Activated CD8-positive, alpha-beta memory T cell treated with anti-CD3 and anti-CD28 coated beads, Interleukin-2, amount 50 U/mL, for 4 hours (primary cell): ENCODE data around the gene CNTNAP2.

Source experiments
- DNase-seq: peaks from one replicate; pipeline ENCODE4 v3.0.0-alpha.2; 2020

Gene CNTNAP2

DNA sequence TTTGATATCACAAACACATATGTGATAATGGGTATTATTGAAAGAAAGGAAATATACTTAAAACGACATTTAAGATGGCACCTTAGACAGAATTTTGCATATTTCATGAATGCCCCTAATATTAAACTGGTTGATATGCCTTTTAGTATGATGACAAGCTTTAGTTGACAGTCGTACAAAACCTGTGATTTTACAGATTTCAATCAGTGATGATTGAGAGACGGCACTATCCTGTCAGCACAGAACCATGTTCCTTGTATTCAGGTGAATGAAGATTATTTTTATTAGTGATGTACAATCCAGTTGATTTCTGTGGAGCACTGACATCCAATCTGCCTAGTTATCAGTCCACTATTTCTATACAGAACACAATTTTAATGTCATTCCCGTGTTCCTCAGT, 333.0 kb downstream of the CNTNAP2 start:
- DNase-seq = no peak

DNA sequence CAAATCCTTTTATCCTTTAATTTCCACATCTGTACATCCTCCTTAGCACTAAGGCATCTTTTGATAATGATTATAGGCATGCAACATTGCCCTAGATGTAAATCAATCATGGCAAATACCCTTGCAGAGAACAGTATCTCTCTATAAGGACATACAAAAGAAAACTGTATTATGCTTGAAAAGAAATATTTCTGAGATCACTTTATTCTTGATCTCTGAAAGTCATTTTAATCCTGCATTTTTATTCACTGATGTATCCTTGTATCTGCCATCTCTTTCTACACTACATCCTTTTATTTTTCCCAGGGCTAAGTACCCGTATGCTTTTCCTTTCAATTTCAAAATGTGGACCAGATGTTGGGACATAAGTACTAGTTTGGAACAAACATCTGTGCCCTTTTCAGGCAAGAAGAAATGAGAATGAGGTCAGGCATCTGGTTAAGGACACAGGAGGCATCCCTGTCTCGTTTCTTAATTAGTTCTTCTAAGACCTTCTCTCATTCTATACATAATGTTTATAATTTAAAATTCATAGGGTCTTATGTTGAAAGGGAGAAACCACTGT, 338.6 kb downstream of the CNTNAP2 start:
- no peak for DNase-seq

DNA sequence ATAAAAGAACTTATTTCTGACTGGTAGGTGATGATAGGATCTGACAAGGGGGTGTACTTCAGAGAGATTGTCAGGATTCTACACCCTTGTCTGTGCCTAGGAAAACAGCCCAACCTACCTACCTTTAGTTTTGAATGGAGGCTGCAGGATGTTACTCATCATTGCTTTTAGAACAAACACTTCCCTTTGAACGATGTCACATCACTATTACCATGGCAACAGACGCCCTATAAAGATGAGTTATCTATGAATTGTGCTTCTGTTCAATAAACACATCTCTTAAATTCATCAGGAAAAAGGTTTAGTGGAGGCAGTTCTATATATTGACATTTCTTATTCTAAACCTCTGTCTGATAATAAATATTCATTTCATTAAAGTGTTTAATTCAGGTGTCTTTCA, 362.4 kb downstream of the CNTNAP2 start:
- DNase-seq = no peak

DNA sequence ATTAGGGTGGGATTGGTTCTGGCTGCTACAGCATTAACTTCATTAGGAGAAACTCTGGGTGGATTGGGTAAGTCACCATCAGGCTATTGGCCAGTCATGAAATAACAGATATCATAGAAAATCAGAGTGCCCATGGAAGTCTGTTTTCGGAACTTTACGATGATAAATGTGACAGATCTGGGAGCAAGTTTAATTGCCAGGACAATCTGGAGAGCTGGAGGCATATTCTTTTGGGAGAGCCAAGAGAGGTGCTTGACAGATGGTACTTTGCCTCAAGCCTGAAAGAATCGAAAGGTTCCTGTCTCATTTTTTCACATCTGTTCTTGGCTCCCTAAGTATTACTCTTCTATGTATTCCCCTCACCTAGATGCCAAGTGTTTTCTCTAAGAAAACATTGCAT, 369.9 kb downstream of the CNTNAP2 start:
- no peak for DNase-seq

DNA sequence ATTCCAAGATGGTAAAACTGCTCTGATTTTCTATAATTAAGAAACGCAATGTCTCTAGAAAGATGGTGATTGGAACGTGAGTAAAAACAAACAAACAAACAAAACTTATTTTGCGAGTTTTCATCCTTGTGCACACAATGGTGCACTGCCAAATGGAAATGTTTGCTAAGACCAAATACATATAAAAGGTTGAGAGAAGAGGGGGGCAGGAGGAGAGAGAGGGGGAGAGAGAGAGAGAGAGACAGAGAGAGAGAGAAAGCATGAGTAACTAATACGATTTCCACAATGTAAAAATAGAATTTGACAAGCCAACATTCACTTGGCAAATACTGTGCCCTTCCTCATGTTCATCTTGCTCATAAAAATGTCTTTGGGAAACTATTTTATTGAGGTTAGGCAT, 375.4 kb downstream of the CNTNAP2 start:
- no peak for DNase-seq

DNA sequence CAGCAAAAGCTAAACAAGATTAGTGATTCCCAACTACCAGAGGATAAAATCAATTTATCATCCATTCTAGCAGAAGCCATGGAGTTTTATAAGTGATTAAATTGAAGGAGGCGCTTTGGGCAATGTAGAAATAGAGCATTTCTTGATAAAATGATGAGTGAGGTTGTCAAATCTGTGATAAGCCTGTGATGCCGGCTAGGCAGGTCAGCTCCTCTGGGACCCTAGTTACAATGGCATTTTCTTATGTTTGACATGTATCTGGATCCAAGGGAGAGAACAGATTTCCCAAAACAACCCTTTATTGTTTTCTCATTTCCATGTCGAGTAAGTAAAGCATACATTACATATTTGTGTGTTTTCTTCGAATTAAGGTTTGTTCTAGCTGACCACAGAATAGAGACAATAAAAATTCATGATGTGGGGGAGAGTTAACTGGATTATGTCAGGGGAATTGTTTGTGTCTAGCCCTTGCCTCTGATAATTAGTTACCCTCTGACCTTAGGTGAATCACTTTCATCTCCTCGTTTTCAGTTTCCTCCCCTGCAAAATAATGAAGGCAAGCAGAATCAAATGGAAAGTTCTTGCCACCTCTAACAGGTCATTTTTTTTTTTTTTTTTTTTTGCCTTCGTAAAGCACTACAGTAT, 378.5 kb downstream of the CNTNAP2 start:
- DNase-seq = no peak

DNA sequence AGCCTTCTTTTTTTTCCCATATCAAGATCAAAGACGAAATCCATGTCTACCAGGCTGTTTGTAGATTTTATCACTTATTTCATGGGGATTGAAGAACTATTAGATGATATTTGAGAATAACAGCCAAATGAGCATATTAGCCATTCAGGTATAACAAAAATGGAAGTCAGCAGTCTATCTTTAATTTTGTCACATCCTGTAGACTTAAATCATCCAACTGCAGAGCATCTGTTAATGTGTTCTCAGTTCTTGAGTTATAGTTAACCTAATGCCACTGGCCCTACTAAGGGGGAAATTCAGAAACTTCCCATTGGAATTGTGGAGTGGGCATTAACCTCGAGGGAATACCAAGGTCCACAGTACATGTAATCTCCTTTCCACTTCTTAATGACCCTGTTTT, 380.1 kb downstream of the CNTNAP2 start:
- DNase-seq = no peak

DNA sequence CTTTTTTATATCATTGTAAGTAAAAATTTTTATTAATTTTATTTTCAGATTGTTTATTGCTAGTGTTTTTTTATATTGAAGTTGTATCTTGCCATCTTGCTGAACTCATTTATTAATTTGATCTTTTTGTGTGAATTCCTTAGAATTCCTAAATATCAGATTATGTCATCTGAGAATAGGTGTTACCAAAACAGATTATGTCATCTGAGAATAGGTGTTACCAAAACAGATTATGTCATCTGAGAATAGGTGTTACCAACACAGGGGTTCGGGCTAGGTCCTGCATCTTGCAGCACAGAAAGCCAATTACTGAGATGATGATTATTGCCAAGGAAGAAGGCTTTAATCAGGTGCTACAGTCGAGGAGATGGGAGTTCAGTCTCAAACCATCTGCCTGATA, 383.4 kb downstream of the CNTNAP2 start:
- no peak for DNase-seq

DNA sequence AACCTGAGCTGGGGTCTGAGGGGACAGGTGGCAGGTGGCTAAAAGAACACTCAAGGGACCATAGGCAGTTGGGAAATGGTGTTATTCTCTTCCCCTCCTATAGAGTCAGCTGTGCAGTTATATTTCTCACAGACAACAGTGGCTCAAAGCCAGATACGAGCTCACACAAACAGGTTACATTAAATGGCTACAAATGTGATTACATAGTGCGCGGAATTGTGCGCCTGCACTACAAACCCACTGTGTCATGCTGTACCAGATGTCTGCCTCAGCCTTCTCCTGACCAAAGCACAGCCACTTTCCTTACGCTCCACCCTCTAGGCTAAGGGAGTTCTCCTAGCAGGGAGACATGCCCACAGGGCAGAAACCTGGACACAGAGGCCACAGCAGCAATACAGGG, 387.2 kb downstream of the CNTNAP2 start:
- no peak for DNase-seq

DNA sequence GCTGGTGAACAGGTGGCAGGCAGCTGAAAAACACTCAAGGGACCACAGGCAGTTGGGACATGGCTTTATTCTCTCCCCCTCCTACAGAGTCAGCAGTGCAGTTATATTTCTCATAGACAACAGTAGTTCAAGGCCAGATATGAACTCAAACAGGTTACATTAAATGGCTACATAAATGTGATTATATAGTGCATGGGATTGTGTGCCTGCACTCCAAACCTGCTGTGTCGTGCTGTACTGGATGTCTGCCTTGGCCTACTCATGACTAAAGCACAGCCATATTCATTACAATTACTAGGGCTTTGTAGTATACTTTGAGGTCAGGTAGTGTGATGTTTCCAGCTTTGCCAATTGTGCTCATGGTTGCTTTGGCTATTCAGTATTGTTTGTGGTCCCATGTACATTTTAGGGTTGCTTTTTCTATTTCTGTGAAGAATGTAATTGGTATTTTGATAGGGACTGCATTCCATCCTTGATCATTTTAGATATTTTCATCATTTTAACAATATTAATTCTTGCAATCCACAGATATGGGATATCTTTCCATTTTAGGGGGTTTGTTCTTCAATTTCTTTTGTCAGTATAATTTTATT, 393.6 kb downstream of the CNTNAP2 start:
- no peak for DNase-seq

DNA sequence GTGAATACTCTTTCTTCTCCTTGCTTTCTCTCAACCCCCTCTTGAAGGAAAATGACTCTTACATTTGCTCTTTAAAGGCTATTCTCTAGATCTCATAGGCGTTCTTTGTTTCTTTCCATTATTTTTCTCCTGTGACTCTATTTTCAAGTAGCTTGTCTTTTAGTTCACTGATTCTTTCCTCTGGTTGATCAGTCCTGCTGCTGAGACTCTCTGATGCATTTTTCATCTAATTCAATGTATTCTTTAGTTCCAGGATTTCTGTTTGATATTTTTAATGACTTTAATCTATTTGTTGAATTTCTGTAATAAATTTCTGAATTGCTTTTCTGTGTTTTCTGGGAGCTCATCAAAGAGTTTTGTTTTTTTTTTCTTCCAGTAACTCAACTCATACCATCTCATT, 397.7 kb downstream of the CNTNAP2 start:
- DNase-seq = no peak

DNA sequence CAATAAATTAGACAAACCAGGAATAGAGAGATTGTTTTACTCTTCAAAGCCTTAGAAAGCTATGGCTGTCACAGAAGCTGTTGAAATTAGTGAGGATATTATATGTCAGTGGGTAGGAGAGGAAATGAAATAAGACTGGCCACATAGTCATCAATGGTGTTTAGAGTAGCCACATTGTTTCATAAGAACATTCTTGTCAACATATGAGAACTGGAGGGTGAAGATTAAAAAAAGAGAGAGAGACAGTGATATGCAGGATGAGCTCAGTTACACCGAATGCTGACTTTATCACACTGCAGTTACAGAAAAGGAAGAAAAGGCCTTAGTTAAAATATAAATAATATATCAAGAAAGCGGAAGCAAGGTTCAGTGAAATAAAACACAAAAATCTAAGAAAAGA, 412.0 kb downstream of the CNTNAP2 start:
- DNase-seq = no peak

DNA sequence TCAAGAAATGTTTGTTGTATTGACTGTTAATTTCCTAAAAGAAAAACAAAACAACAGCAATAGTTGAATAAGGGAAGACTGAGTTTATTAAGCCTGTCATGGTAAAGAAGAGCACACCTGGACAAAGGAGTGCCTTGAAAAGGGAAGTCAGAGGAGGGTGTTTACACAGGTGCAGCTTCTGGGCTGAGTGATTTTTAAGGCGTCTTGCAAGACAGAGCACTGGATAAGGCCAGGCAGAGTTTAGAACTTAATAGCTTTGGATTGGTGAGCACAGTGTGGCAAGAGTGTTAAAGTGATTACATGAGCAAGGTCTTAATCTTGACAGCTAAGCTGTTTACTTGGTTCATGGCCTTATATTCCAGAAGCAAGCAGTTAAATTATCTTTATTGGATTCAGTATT, 423.2 kb downstream of the CNTNAP2 start:
- no peak for DNase-seq

DNA sequence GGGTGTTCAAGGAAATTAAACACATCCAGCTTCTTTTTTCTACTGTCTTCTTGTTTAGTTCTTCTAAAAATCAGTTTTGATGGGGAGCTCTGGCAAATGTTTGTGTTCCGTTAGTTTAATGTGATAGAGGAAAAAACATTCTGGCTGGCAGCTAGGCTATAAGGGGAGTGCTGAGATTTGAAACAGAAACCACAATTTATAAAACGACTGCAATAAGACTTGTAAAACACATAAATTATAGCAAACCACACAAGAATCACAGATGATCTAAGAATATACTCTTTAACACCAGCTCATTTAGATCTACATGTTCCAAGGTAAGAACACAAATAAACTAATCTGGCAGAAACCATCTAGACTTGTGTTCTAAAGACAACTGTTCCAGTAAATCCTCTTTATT, 425.5 kb downstream of the CNTNAP2 start:
- no peak for DNase-seq

DNA sequence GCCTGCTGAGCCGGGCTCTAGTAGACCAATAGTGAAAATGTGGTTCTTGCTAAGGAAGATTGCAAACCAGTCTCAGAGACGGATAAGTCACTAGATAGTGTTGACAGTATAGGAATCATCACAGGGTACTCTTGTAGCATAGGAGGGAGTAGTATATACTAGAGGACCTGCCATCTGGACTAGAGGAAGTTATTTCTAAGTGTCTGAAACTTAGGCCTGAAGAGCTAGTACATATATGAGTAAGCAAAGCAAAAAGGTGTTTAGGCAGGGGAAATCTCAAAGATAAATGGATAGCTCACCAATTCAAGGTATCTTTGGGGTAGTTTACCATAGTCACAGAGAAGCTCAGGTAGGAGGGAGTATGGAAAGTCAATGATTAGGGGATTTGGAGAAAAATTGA, 428.1 kb downstream of the CNTNAP2 start:
- DNase-seq = no peak

DNA sequence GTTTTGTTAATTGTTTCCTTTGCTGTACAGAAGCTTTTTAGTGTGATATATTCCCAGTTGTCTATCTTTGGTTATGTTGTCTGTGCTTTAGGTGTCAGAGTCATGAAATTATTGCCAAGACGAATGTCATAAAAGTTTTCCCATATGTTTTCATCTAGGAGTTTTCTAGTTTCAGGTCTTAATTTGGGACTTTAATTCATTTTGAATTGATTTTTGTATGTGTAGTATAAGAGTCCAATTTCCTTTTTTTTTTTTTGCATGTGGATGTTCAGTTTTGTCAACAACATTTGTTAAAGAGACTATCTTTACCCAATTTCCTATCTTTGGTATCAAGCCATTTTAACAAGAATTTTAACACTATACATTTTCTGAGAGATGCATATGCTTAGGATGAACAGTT, 432.2 kb downstream of the CNTNAP2 start:
- no peak for DNase-seq

DNA sequence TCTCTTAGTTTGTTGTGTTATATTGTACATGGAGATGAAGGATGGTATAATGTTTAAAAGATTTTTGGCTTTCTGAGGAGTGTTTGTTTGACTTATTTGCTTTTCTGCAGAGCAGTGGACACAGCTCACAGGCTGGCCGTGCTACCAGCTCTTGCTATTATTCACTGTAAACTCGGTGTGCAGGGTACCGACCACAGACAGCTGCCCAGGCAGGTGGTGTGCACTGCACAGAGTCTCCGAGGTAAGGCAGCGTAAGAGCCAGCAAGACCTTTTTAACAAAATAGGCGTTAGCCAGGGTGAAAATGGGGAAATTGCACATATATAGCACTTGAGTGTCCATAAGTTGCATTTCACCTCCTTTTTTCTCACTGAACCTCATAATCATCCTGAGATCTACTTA, 438.0 kb downstream of the CNTNAP2 start:
- DNase-seq = no peak

DNA sequence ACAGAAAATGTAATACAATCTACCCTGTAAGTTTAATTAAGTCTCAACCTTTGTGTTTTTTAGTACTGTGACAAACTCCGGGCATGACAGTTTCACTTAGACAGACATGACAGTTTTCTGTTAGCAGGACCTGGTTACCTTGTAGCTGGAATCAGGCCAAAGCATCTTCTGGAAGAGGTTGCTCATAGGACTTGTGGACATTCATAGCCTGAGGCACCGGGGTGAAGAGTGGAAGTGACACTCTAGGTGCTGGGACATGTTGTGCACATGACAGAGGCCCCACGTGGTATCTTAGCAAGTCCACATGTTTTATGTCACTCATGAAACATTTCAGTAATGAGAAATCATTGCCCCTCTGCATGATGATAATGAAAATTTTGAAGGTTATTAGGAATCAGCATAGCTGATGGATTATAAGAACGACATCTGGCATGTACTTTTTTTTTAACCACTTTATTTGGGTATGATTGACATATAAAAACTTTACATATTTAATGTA, 441.4 kb downstream of the CNTNAP2 start:
- no peak for DNase-seq

DNA sequence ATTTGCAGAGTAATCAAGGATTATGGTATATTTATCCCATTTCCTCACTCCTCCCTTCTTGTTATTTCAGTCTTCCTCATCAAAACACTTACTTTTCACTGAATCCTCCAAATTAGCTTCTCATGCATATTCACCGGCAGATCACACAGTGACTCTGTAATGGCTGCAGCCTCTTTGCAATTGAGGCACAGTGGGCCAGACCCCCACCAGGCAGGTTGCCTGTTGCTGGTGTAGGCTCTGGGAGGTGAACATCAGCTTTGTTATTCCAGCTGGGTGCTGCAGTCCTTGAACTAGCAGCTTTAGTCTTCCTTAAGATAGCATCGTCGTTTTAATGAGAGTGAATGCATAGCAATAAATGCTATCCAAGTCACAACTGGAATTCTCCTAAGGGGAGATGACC, 449.3 kb downstream of the CNTNAP2 start:
- DNase-seq = no peak

DNA sequence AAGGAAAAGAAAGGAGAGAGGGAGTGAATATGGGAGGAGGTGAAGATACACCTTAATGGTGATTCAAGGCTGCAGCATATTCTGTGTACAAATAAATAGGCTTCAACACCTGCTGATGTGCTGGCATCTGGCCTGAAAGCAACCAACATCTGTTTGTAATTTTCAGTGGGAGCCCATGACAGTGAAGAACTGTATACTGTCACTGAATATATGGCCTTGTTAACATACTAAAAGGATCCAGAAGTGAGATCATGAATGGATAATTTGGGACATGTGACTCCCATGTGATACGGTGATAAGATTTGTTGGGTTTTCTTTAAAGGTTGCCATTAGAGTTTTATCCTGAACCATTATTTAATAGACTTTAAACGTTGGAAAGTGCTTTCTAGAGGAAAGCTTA, 459.3 kb downstream of the CNTNAP2 start:
- DNase-seq = no peak

DNA sequence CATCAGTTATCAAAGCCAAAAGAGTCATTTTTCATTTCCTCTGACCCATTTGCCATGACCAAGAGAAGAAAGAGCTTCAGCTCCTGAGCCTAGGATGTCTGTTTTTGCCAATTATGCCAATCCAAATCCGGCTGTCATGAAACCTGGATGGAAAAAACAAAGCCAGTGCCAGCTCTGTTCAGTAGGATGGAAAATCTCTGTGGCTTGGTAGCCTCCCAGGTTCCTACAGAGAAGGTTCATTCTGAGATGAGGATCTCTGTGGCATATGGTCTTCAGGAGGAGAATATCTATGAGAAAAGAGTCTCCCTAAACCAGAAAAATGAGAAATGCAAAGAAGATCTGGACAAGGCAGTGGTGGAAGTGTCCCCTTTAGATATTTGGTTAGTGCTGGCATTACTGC, 475.4 kb downstream of the CNTNAP2 start:
- DNase-seq = no peak

DNA sequence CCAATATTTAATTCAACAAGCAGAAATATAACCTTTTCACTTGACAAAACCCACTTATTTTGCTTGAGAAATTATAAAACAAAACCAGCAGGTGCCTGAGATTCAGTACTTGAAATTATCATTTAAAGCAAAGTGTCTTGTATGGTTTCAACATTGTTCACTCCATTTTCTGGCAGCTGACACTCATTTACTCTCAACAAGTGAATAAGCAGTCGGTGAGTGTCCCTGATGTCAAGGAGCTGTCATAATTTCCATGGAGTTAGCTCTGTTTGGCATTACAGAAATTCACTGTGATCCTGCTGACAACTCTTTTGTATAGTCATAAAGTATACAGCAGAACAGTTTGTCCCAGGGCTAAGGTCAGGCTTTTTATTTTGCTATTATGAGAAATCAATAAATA, 490.0 kb downstream of the CNTNAP2 start:
- DNase-seq = no peak

DNA sequence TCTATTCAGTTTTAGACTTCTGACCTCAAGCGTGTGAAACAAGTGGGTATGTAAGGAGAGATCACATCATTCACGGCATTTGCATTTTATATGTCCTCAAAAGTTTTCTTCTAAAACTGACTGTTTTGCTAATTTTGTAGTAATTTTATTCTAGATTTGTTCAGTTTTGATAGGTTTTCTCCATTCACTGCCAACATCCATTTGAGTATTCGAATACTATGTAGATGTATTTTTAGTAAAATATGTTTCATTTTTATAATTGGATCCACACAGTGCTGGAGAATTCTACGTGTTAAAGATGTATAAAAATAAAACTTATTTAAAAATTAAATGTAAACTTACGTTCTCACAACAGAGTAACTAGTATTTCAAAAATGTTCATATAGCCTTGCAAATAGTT, 503.0 kb downstream of the CNTNAP2 start:
- DNase-seq = no peak

DNA sequence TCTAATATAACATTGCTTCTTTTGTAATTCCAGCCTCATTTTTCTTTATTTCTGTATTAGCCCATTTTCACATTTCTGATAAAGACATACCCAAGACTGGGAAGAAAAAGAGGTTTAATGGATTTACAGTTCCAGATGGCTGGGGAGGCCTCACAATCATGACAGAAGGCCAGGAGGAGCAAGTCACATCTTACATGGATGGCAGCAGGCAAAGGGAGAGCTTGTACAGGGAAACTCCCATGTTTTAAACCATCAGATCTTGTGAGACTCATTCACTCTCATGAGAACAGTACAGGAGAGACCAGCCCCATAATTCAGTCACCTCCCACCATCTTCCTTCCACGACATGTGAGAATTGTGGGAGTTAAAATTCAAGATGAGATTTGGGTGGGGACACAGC, 510.3 kb downstream of the CNTNAP2 start:
- DNase-seq = no peak
